ENCODE data around the gene ATP10A. TPM values are rescaled to one million over a fixed set of nuclear protein-coding genes. Genes with fewer than 3 reads are reported as not detected.

The ATP10A gene
- total RNA-seq, 4 donors from 2014 or later = 8.1 to 36.0 (median 17.9) TPM

- Histone ChIP-seq H3K36me3 (no peaks in the 10 kb centered on the region), H3K4me1 (peaks cover 0 to 23% (median 4%) of the 10 kb centered on the region in 4 donors), H3K9me3 (no peaks in the 10 kb centered on the region), H3K27me3 (no peaks in the 10 kb centered on the region), H3K27ac (no peak overlapping the region), H3K4me3 (no peak overlapping the region)
- TF ChIP-seq EP300 (IDR thresholded peaks at IDR 0.05) = no peak
- no peak for TF ChIP-seq POLR2A (IDR thresholded peaks at IDR 0.05)
- no peak for TF ChIP-seq CTCF (IDR thresholded peaks at IDR 0.05)
- whole genome bisulfite sequencing, 2 donors = 76 to 84% methylated on average over 17 to 18 of the region's 18 CpGs
- DNase-seq (ENCODE audit: low spot score in 2 of 2) = no peak
Observed at GRCh38 chr15:25733036-25733855, 129.9 kb downstream of the ATP10A start.

GRCh38 chr15:25732191-25732590, 130.9 kb downstream of the ATP10A start:
- Histone ChIP-seq H3K4me1 (peaks cover 0 to 14% (median 0%) of the 10 kb centered on the region in 4 donors), H3K27ac (no peak overlapping the region), H3K27me3 (no peaks in the 10 kb centered on the region), H3K4me3 (no peak overlapping the region), H3K36me3 (peaks cover 0 to 2% (median 0%) of the 10 kb centered on the region in 3 donors), H3K9me3 (no peaks in the 10 kb centered on the region)
- no peak for DNase-seq (ENCODE audit: low spot score in 2 of 2)
- TF ChIP-seq POLR2A (IDR thresholded peaks at IDR 0.05) = no peak
- TF ChIP-seq EP300 (IDR thresholded peaks at IDR 0.05) = no peak
- TF ChIP-seq CTCF (IDR thresholded peaks at IDR 0.05) = no peak
- WGBS, 2 donors = 84% methylated on average over 6 of the region's 6 CpGs

GRCh38 chr15:25731411-25731810, 131.7 kb downstream of the ATP10A start:
- H3K4me1 ChIP-seq = peaks cover 0 to 6% (median 0%) of the 10 kb centered on the region in 4 donors
- no peak for DNase-seq (ENCODE audit: low spot score in 2 of 2)
- WGBS, 2 donors = 60 to 75% methylated on average over 2 of the region's 2 CpGs
- no peaks in the 10 kb centered on the region for H3K27me3 ChIP-seq
- no peak overlapping the region for H3K27ac ChIP-seq
- H3K9me3 ChIP-seq = no peaks in the 10 kb centered on the region
- peaks cover 0 to 3% (median 0%) of the 10 kb centered on the region in 3 donors for H3K36me3 ChIP-seq
- no peak for TF ChIP-seq CTCF (IDR thresholded peaks at IDR 0.05)
- TF ChIP-seq EP300 (IDR thresholded peaks at IDR 0.05) = no peak
- TF ChIP-seq POLR2A (IDR thresholded peaks at IDR 0.05) = no peak
- H3K4me3 ChIP-seq = no peak overlapping the region

- Histone ChIP-seq H3K27me3 (no peaks in the 10 kb centered on the region), H3K36me3 (peaks cover 0 to 8% (median 0%) of the 10 kb centered on the region in 3 donors), H3K4me1 (peaks cover 0 to 1% (median 0%) of the 10 kb centered on the region in 4 donors), H3K27ac (no peak overlapping the region), H3K9me3 (no peaks in the 10 kb centered on the region), H3K4me3 (no peak overlapping the region)
- no peak for DNase-seq (ENCODE audit: low spot score in 2 of 2)
- 79 to 80% methylated on average over 6 of the region's 6 CpGs for WGBS, 2 donors
- TF ChIP-seq EP300 (IDR thresholded peaks at IDR 0.05) (no peak), CTCF (IDR thresholded peaks at IDR 0.05) (no peak), POLR2A (IDR thresholded peaks at IDR 0.05) (no peak)
Observed at GRCh38 chr15:25730918-25731317, 132.2 kb downstream of the ATP10A start.

- Histone ChIP-seq H3K27ac (no peak overlapping the region), H3K27me3 (no peaks in the 10 kb centered on the region), H3K4me3 (no peak overlapping the region), H3K9me3 (no peaks in the 10 kb centered on the region), H3K36me3 (peaks cover 0 to 16% (median 0%) of the 10 kb centered on the region in 3 donors), H3K4me1 (no peaks in the 10 kb centered on the region)
- TF ChIP-seq EP300 (IDR thresholded peaks at IDR 0.05) (no peak), POLR2A (IDR thresholded peaks at IDR 0.05) (no peak), CTCF (IDR thresholded peaks at IDR 0.05) (no peak)
- DNase-seq (ENCODE audit: low spot score in 2 of 2) = no peak
- WGBS, 2 donors = 84 to 85% methylated on average over 13 to 15 of the region's 15 CpGs
Observed at GRCh38 chr15:25728816-25729215, 134.3 kb downstream of the ATP10A start.
